K562 (cell line): ENCODE results near the gene TXNRD2. TPM values are rescaled to one million over a fixed set of nuclear protein-coding genes. Genes with fewer than 3 reads are reported as not detected.

ENCODE experiments used
- CBFB ChIP-seq: sonication (generic); formaldehyde crosslinking; IDR thresholded peaks from 2 replicates; pipeline ENCODE4 v1.4.0; 2020; ENCODE audit warnings: mild to moderate bottlenecking, missing genetic modification reagents
- E2F4 ChIP-seq: sonication (generic); formaldehyde crosslinking; IDR thresholded peaks from 2 replicates; pipeline ENCODE4 v1.8.0; 2022; ENCODE audit warnings: mild to moderate bottlenecking, low read depth, missing genetic modification reagents
- KLF13 ChIP-seq: fragments of 450-650 bp; IDR thresholded peaks from 2 replicates; pipeline ENCODE4 v1.6.1; 2016; ENCODE audit warnings: missing genetic modification characterization, low read depth, mild to moderate bottlenecking, missing compliant biosample characterization, moderate library complexity, borderline replicate concordance
- PML ChIP-seq: IDR thresholded peaks from 2 replicates; pipeline ENCODE4 v1.6.1; 2012; ENCODE audit warnings: low read length, inconsistent platforms
- RHOXF2B ChIP-seq: fragments of 250-450 bp; sonication (Bioruptor Pico); conservative IDR thresholded peaks from 2 replicates; pipeline ENCODE4 v1.5.1; 2021
- YBX1 ChIP-seq: fragments of 450-650 bp; IDR thresholded peaks from 2 replicates; pipeline ENCODE4 v1.7.1; 2016; ENCODE audit warnings: mild to moderate bottlenecking
- ZNF766 ChIP-seq: fragments of 200-800 bp; sonication (Bioruptor generic); conservative IDR thresholded peaks from 2 replicates; pipeline ENCODE4 v1.6.1; 2016; ENCODE audit warnings: missing genetic modification characterization, missing compliant biosample characterization
- ZNF778 ChIP-seq: fragments of 450-650 bp; formaldehyde crosslinking; IDR thresholded peaks from 2 replicates; pipeline ENCODE4 v1.4.0; 2020; ENCODE audit warnings: mild to moderate bottlenecking, moderate library complexity
- polyA plus RNA-seq, 8 experiments: library from polyadenylated mRNA; depleted of rRNA in 4 of 8; stranded (reverse) in 5 of 8; unstranded in 3 of 8; fragments of >200 nt; fragmentation: Nextera tagmentation in 2 of 8; fragmentation: Illumina TruSeq in 1 of 8; extraction: Ambion mirVana in 2 of 8; extraction: Trizol in 1 of 8; gene quantifications; 2 replicates each; pipeline versions ENCODE4 v1.2.1 to v1.2.3, GENCODE V29; 2011 to 2014; ENCODE audit warnings: inconsistent platforms in 1 of 8, missing spikeins in 1 of 8
- total RNA-seq, 7 experiments: library from RNA; depleted of rRNA in 6 of 7; stranded (reverse); fragments of >200 nt in 6 of 7; fragmentation: Illumina TruSeq in 2 of 7; extraction: Trizol in 2 of 7; gene quantifications; 2 replicates each; pipeline versions ENCODE4 v1.2.1 to v1.2.3, GENCODE V29; 2011 to 2021; ENCODE audit warnings: low replicate concordance in 1 of 7
- TF ChIP-seq, protein P1 (sequence below): sonication (generic); formaldehyde crosslinking; IDR thresholded peaks from 2 replicates; pipeline ENCODE4 v1.8.1; 2023; ENCODE audit warnings: mild to moderate bottlenecking, missing genetic modification reagents
- TF ChIP-seq, protein P2 (sequence below): fragments of 250-450 bp; sonication (Bioruptor Pico); IDR thresholded peaks from 2 replicates; pipeline ENCODE4 v1.8.0; 2021; ENCODE audit warnings: moderate library complexity, mild to moderate bottlenecking, inconsistent platforms
- TF ChIP-seq, protein P3 (sequence below): fragments of 450-650 bp; IDR thresholded peaks from 2 replicates; pipeline ENCODE4 v1.7.1; 2018; ENCODE audit warnings: mild to moderate bottlenecking, low read depth; ENCODE audit not compliant: partially characterized antibody

Gene TXNRD2
- total and polyA plus RNA-seq, 9 of the 15 experiments (the other 6 are each of a cell fraction or from before 2014, with no cell fraction given): 3.3 to 80.2 (median 49.4) TPM

GRCh38 chr22:19959587-19960490 is 18.2 kb upstream of the TXNRD2 start (continued):
- TF ChIP-seq E2F4 (CRISPR knock-in tag): no peak
- TF ChIP-seq ZNF778 (CRISPR knock-in tag): no peak
- TF ChIP-seq ZNF766: no peak; the same call in 1 of the 2 replicates
- TF ChIP-seq PML: peak; percentile 38; the same call in 1 of the 2 replicates
- TF ChIP-seq, protein P1, sequence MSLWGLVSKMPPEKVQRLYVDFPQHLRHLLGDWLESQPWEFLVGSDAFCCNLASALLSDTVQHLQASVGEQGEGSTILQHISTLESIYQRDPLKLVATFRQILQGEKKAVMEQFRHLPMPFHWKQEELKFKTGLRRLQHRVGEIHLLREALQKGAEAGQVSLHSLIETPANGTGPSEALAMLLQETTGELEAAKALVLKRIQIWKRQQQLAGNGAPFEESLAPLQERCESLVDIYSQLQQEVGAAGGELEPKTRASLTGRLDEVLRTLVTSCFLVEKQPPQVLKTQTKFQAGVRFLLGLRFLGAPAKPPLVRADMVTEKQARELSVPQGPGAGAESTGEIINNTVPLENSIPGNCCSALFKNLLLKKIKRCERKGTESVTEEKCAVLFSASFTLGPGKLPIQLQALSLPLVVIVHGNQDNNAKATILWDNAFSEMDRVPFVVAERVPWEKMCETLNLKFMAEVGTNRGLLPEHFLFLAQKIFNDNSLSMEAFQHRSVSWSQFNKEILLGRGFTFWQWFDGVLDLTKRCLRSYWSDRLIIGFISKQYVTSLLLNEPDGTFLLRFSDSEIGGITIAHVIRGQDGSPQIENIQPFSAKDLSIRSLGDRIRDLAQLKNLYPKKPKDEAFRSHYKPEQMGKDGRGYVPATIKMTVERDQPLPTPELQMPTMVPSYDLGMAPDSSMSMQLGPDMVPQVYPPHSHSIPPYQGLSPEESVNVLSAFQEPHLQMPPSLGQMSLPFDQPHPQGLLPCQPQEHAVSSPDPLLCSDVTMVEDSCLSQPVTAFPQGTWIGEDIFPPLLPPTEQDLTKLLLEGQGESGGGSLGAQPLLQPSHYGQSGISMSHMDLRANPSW (CRISPR knock-in tag): 0 out of 2 replicates have a peak, but pooled peaks have one; percentile 44
- TF ChIP-seq, protein P2, sequence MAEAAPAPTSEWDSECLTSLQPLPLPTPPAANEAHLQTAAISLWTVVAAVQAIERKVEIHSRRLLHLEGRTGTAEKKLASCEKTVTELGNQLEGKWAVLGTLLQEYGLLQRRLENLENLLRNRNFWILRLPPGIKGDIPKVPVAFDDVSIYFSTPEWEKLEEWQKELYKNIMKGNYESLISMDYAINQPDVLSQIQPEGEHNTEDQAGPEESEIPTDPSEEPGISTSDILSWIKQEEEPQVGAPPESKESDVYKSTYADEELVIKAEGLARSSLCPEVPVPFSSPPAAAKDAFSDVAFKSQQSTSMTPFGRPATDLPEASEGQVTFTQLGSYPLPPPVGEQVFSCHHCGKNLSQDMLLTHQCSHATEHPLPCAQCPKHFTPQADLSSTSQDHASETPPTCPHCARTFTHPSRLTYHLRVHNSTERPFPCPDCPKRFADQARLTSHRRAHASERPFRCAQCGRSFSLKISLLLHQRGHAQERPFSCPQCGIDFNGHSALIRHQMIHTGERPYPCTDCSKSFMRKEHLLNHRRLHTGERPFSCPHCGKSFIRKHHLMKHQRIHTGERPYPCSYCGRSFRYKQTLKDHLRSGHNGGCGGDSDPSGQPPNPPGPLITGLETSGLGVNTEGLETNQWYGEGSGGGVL: no peak
- TF ChIP-seq, protein P3, sequence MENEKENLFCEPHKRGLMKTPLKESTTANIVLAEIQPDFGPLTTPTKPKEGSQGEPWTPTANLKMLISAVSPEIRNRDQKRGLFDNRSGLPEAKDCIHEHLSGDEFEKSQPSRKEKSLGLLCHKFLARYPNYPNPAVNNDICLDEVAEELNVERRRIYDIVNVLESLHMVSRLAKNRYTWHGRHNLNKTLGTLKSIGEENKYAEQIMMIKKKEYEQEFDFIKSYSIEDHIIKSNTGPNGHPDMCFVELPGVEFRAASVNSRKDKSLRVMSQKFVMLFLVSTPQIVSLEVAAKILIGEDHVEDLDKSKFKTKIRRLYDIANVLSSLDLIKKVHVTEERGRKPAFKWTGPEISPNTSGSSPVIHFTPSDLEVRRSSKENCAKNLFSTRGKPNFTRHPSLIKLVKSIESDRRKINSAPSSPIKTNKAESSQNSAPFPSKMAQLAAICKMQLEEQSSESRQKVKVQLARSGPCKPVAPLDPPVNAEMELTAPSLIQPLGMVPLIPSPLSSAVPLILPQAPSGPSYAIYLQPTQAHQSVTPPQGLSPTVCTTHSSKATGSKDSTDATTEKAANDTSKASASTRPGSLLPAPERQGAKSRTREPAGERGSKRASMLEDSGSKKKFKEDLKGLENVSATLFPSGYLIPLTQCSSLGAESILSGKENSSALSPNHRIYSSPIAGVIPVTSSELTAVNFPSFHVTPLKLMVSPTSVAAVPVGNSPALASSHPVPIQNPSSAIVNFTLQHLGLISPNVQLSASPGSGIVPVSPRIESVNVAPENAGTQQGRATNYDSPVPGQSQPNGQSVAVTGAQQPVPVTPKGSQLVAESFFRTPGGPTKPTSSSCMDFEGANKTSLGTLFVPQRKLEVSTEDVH: no peak
- TF ChIP-seq CBFB (CRISPR knock-in tag): no peak
- no peak for TF ChIP-seq YBX1
- peak; percentile 69; the same call in 1 of the 2 replicates for TF ChIP-seq RHOXF2B (CRISPR knock-in tag)
- 0 out of 2 replicates have a peak, but pooled peaks have one; percentile 55 for TF ChIP-seq KLF13
- TF ChIP-seq, all 486 proteins: peak for 78
